ENCODE results near the gene SYT1.

The SYT1 gene

DNA sequence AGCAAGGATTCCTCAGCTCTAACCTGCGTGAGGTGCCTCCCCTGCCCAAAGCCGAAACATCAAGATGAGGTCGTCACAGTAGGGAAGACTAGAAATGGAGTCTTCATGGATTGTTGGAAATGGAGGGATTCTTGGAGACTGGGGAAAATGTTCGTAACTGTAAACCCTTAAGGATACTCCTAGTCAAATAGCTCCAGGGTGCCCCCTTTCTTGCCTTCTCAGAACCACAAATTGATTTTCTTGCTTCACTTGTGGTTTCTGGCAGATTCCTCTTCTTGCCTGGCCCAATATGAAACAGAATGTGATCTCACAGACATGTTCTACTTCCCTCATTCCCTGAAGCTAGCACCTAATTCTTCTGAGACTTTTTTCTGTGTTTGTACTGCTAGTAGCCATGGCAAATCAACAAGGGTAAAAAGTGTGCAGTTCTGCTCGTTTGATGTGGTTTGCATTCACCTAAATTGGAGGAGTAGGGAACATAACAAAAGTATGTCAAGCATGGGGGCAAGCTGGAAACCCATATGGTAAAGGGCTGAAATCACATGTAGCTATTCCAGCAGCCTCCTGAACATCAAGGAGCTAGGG, 494.2 kb downstream of the SYT1 start:
- H3K27ac ChIP-seq (ENCODE audit: low read depth, low read length) = no peak overlapping the region
- no peak overlapping the region for H3K4me2 ChIP-seq (ENCODE audit: low read depth, low read length, poor library complexity, severe bottlenecking)
- no peaks in the 10 kb centered on the region for H3K27me3 ChIP-seq (ENCODE audit: low read length)
- no peaks in the 10 kb centered on the region for H3K9me3 ChIP-seq (ENCODE audit: insufficient read depth, low read length)
- H3K9me2 ChIP-seq (replicated peaks; ENCODE audit: insufficient read depth, low read length) = no peaks in the 10 kb centered on the region
- no peak overlapping the region for H3K9ac ChIP-seq (ENCODE audit: low read length)
- H3K36me3 ChIP-seq (ENCODE audit: low read length) = no peaks in the 10 kb centered on the region
- H2AFZ ChIP-seq (ENCODE audit: low read depth, low read length, severe bottlenecking) = no peak overlapping the region
- TF ChIP-seq, protein P1, sequence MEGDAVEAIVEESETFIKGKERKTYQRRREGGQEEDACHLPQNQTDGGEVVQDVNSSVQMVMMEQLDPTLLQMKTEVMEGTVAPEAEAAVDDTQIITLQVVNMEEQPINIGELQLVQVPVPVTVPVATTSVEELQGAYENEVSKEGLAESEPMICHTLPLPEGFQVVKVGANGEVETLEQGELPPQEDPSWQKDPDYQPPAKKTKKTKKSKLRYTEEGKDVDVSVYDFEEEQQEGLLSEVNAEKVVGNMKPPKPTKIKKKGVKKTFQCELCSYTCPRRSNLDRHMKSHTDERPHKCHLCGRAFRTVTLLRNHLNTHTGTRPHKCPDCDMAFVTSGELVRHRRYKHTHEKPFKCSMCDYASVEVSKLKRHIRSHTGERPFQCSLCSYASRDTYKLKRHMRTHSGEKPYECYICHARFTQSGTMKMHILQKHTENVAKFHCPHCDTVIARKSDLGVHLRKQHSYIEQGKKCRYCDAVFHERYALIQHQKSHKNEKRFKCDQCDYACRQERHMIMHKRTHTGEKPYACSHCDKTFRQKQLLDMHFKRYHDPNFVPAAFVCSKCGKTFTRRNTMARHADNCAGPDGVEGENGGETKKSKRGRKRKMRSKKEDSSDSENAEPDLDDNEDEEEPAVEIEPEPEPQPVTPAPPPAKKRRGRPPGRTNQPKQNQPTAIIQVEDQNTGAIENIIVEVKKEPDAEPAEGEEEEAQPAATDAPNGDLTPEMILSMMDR (IDR thresholded peaks at IDR 0.05; ENCODE audit: insufficient read depth, low read length, poor library complexity, severe bottlenecking) = no peak
- no peak for TF ChIP-seq EZH2phosphoT487 (conservative IDR thresholded peaks at IDR 0.05; ENCODE audit: low read length)
- H3K4me3 ChIP-seq (ENCODE audit: insufficient read depth, low read length, poor library complexity, severe bottlenecking) = no peak overlapping the region
- no peaks in the 10 kb centered on the region for H3F3A ChIP-seq (ENCODE audit: insufficient read depth)
- H4K20me1 ChIP-seq (ENCODE audit: low read depth, low read length) = no peaks in the 10 kb centered on the region
- H3K79me2 ChIP-seq (ENCODE audit: insufficient read depth, low read length) = no peaks in the 10 kb centered on the region

- Histone ChIP-seq H3K79me2 (ENCODE audit: insufficient read depth, low read length) (no peaks in the 10 kb centered on the region), H3K9me3 (ENCODE audit: insufficient read depth, low read length) (no peaks in the 10 kb centered on the region), H3F3A (ENCODE audit: insufficient read depth) (no peaks in the 10 kb centered on the region), H2AFZ (ENCODE audit: low read depth, low read length, severe bottlenecking) (no peak overlapping the region), H3K9ac (ENCODE audit: low read length) (no peak overlapping the region), H4K20me1 (ENCODE audit: low read depth, low read length) (no peaks in the 10 kb centered on the region), H3K36me3 (ENCODE audit: low read length) (no peaks in the 10 kb centered on the region), H3K27ac (ENCODE audit: low read depth, low read length) (no peak overlapping the region), H3K9me2 (replicated peaks; ENCODE audit: insufficient read depth, low read length) (no peaks in the 10 kb centered on the region), H3K4me2 (ENCODE audit: low read depth, low read length, poor library complexity, severe bottlenecking) (no peak overlapping the region), H3K4me3 (ENCODE audit: insufficient read depth, low read length, poor library complexity, severe bottlenecking) (no peak overlapping the region), H3K27me3 (ENCODE audit: low read length) (no peaks in the 10 kb centered on the region)
- TF ChIP-seq, protein P1 (IDR thresholded peaks at IDR 0.05; ENCODE audit: insufficient read depth, low read length, poor library complexity, severe bottlenecking) = no peak
- TF ChIP-seq EZH2phosphoT487 (conservative IDR thresholded peaks at IDR 0.05; ENCODE audit: low read length) = no peak
Measured at GRCh38 chr12:79360286-79360685, 495.7 kb downstream of the SYT1 start.

DNA sequence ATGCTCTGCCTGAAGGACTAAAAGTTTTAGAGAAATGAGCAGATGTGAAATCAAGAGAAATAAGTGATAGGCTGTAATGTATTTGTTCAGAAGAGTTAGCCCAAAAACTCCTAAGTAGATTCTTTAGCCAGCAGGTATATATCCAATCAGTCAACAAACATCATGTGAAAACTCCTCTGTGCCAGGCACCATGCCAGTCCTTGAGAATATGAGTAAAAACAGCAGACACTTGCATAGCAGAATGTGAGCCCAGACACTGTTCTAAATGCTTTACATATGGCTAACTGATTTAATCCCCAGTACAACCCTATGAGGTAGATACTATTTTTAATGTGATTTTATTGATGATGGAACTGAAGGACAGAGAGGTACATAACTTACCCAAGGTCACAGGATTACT, 496.4 kb downstream of the SYT1 start:
- TF ChIP-seq, protein P1 (IDR thresholded peaks at IDR 0.05; ENCODE audit: insufficient read depth, low read length, poor library complexity, severe bottlenecking) = no peak
- no peak for TF ChIP-seq EZH2phosphoT487 (conservative IDR thresholded peaks at IDR 0.05; ENCODE audit: low read length)
- Histone ChIP-seq H3K4me3 (ENCODE audit: insufficient read depth, low read length, poor library complexity, severe bottlenecking) (no peak overlapping the region), H2AFZ (ENCODE audit: low read depth, low read length, severe bottlenecking) (no peak overlapping the region), H3F3A (ENCODE audit: insufficient read depth) (no peaks in the 10 kb centered on the region), H3K9me3 (ENCODE audit: insufficient read depth, low read length) (no peaks in the 10 kb centered on the region), H3K36me3 (ENCODE audit: low read length) (no peaks in the 10 kb centered on the region), H4K20me1 (ENCODE audit: low read depth, low read length) (no peaks in the 10 kb centered on the region), H3K27ac (ENCODE audit: low read depth, low read length) (no peak overlapping the region), H3K9me2 (replicated peaks; ENCODE audit: insufficient read depth, low read length) (no peaks in the 10 kb centered on the region), H3K9ac (ENCODE audit: low read length) (no peak overlapping the region), H3K27me3 (ENCODE audit: low read length) (no peaks in the 10 kb centered on the region), H3K79me2 (ENCODE audit: insufficient read depth, low read length) (no peaks in the 10 kb centered on the region), H3K4me2 (ENCODE audit: low read depth, low read length, poor library complexity, severe bottlenecking) (no peak overlapping the region)
